ENCODE measurements around the gene ABHD16A. TPM values are rescaled to one million over a fixed set of nuclear protein-coding genes. Genes with fewer than 3 reads are reported as not detected.

ABHD16A gene
- total and polyA plus RNA-seq, 2 of the 13 experiments (the other 11 are each of a cell fraction or from before 2014, with no cell fraction given): 43.5 to 45.4 TPM

GRCh38 chr6:31729515-31729978, 26.4 kb upstream of the ABHD16A start (continued):
- TF ChIP-seq SRSF9 (IDR thresholded peaks at IDR 0.05; ENCODE audit: borderline replicate concordance, insufficient read depth, low read depth, low read length, poor library complexity, severe bottlenecking) (no peak), ZBTB20 (CRISPR knock-in tag; IDR thresholded peaks at IDR 0.05; ENCODE audit: borderline replicate concordance, low read depth) (peak; percentile 9; the same call in 1 of the 2 replicates), ZNF800 (CRISPR knock-in tag; IDR thresholded peaks at IDR 0.05) (peak; percentile 64; the same call in 1 of the 2 replicates), CENPBD1 (CRISPR knock-in tag; IDR thresholded peaks at IDR 0.05; ENCODE audit: borderline replicate concordance, low read depth) (no peak), TBP (CRISPR knock-in tag; IDR thresholded peaks at IDR 0.05) (no peak; the same call in 1 of the 2 replicates), RFX3 (CRISPR knock-in tag; IDR thresholded peaks at IDR 0.05) (no peak), ZFP37 (CRISPR knock-in tag; IDR thresholded peaks at IDR 0.05; ENCODE audit: borderline replicate concordance) (no peak), TEAD2 (CRISPR knock-in tag; IDR thresholded peaks at IDR 0.05) (0 out of 2 replicates have a peak, but pooled peaks have one; percentile 63), PRDM10 (CRISPR knock-in tag; IDR thresholded peaks at IDR 0.05; ENCODE audit: low read depth) (peak; percentile 79; the same call in 1 of the 2 replicates), FOXO1 (CRISPR knock-in tag; IDR thresholded peaks at IDR 0.05) (no peak), TERF1 (CRISPR knock-in tag; IDR thresholded peaks at IDR 0.05) (no peak), PHF8 (CRISPR knock-in tag; IDR thresholded peaks at IDR 0.05) (peak; percentile 58), ZNF75D (CRISPR knock-in tag; IDR thresholded peaks at IDR 0.05; ENCODE audit: borderline replicate concordance) (0 out of 2 replicates have a peak, but pooled peaks have one; percentile 66), U2AF2 (IDR thresholded peaks at IDR 0.05; ENCODE audit: low read depth, low read length) (no peak), ZNF180 (CRISPR knock-in tag; IDR thresholded peaks at IDR 0.05; ENCODE audit: borderline replicate concordance, low read depth) (no peak), ERF (CRISPR knock-in tag; IDR thresholded peaks at IDR 0.05) (peak; percentile 54), STAT6 (CRISPR knock-in tag; IDR thresholded peaks at IDR 0.05; ENCODE audit: borderline replicate concordance) (peak; percentile 26; the same call in 1 of the 2 replicates)
